Measurements from ENCODE around the gene TRIM44. TPM values are rescaled to one million over a fixed set of nuclear protein-coding genes. Genes with fewer than 3 reads are reported as not detected.
A peak's percentile ranks its signal among the peaks of the same experiment; 100 is the strongest.

TRIM44 gene
- total RNA-seq, 3 donors from 2014 or later (not counting 1 experiment from before 2014, with no cell fraction given) = 47.0 to 62.6 (median 51.9) TPM

GRCh38 chr11:35658020-35658948, 4.3 kb upstream of the TRIM44 start:
- Histone ChIP-seq H3K9me3 (ENCODE audit: control insufficient read depth, insufficient read depth, low read length) (peaks cover 2% of the 10 kb centered on the region), H3K4me1 (ENCODE audit: control insufficient read depth, insufficient read depth, low read length) (peaks cover 12% of the 10 kb centered on the region), H3K36me3 (ENCODE audit: control insufficient read depth, insufficient read depth, low read length) (no peaks in the 10 kb centered on the region), H3K27me3 (ENCODE audit: control insufficient read depth, insufficient read depth, low read length) (peaks cover 11% of the 10 kb centered on the region), H3K27ac (ENCODE audit: low read length) (no peak overlapping the region), H3K4me3 (ENCODE audit: low read length) (no peak overlapping the region)
- Mint-ChIP-seq H3K9me3 (peaks cover 2 to 4% of the 10 kb centered on the region in 2 donors), H3K4me1 (peaks cover 17 to 19% of the 10 kb centered on the region in 2 donors), H3K27ac (no peak overlapping the region), H3K27me3 (ENCODE audit: low read depth in 2 of 2) (peaks cover 46 to 55% of the 10 kb centered on the region in 2 donors), H3K4me3 (no peak overlapping the region), H3K36me3 (no peaks in the 10 kb centered on the region)
- no peak for ATAC-seq
- intact Hi-C loops (cut with micrococcal nuclease) = no loop called here
- WGBS (ENCODE audit: insufficient coverage) = 60% methylated on average over 2 of the region's 3 CpGs
- no peak for TF ChIP-seq CTCF (IDR thresholded peaks at IDR 0.05)
- DNase-seq = no peak

- 94% methylated on average over 2 of the region's 5 CpGs for WGBS (ENCODE audit: insufficient coverage)
- Mint-ChIP-seq H3K27ac (peak overlapping the region; percentile 93 to 98), H3K4me3 (peak overlapping the region; percentile 90), H3K27me3 (ENCODE audit: low read depth in 2 of 2) (peaks cover 22 to 23% of the 10 kb centered on the region in 2 donors), H3K36me3 (peaks cover 13% of the 10 kb centered on the region), H3K9me3 (peaks cover 9 to 20% of the 10 kb centered on the region in 2 donors), H3K4me1 (peaks cover 47 to 48% of the 10 kb centered on the region in 2 donors)
- Histone ChIP-seq H3K4me3 (ENCODE audit: low read length) (peak overlapping the region; percentile 84), H3K36me3 (ENCODE audit: control insufficient read depth, insufficient read depth, low read length) (no peaks in the 10 kb centered on the region), H3K27me3 (ENCODE audit: control insufficient read depth, insufficient read depth, low read length) (peaks cover 5% of the 10 kb centered on the region), H3K27ac (ENCODE audit: low read length) (peak overlapping the region; percentile 87), H3K9me3 (ENCODE audit: control insufficient read depth, insufficient read depth, low read length) (peaks cover 16% of the 10 kb centered on the region), H3K4me1 (ENCODE audit: control insufficient read depth, insufficient read depth, low read length) (peaks cover 20% of the 10 kb centered on the region)
- DNase-seq = no peak
- intact Hi-C loops (cut with micrococcal nuclease) = loop anchor here (5.0 kb wide), 1 partner anchor 626 kb away; the partner anchor contains the start of gene COMMD9
- no peak for ATAC-seq
- no peak for TF ChIP-seq CTCF (IDR thresholded peaks at IDR 0.05)
Observed at GRCh38 chr11:35661534-35661933, 1.0 kb upstream of the TRIM44 start.

GRCh38 chr11:35662061-35662648, 420 bp upstream of the TRIM44 start:
- intact Hi-C loops (cut with micrococcal nuclease) = loop anchor here (5.0 kb wide), 1 partner anchor 625 kb away; the partner anchor contains the start of gene COMMD9
- peaks cover 47 to 48% of the 10 kb centered on the region in 2 donors for H3K4me1 Mint-ChIP-seq
- H3K27me3 ChIP-seq (ENCODE audit: control insufficient read depth, insufficient read depth, low read length) = peaks cover 5% of the 10 kb centered on the region

More at GRCh38 chr11:35662061-35662648, 420 bp upstream of the TRIM44 start:
- Histone ChIP-seq H3K36me3 (ENCODE audit: control insufficient read depth, insufficient read depth, low read length) (no peaks in the 10 kb centered on the region), H3K4me3 (ENCODE audit: low read length) (peak overlapping the region; percentile 84), H3K27ac (ENCODE audit: low read length) (peak overlapping the region; percentile 87), H3K9me3 (ENCODE audit: control insufficient read depth, insufficient read depth, low read length) (peaks cover 17% of the 10 kb centered on the region), H3K4me1 (ENCODE audit: control insufficient read depth, insufficient read depth, low read length) (peaks cover 20% of the 10 kb centered on the region)
- Mint-ChIP-seq H3K27ac (peak overlapping the region; percentile 93 to 98), H3K4me3 (peak overlapping the region; percentile 90), H3K27me3 (ENCODE audit: low read depth in 2 of 2) (peaks cover 19% of the 10 kb centered on the region in 2 donors), H3K9me3 (peaks cover 9 to 20% of the 10 kb centered on the region in 2 donors), H3K36me3 (peaks cover 13% of the 10 kb centered on the region)
- WGBS (ENCODE audit: insufficient coverage) = 6% methylated on average over 11 of the region's 12 CpGs
- peak in 1 of 2 donors; percentile 56 for DNase-seq
- no peak for TF ChIP-seq CTCF (IDR thresholded peaks at IDR 0.05)
- peak; percentile 23 to 34 (median 24) for ATAC-seq
